ENCODE data around the gene PABPC4L.
"Not testable (repeated sequence)": the region's sequence is repeated elsewhere in the genome, so short reads cannot be mapped to it uniquely, and the experiment has no call there.

The PABPC4L gene

DNA sequence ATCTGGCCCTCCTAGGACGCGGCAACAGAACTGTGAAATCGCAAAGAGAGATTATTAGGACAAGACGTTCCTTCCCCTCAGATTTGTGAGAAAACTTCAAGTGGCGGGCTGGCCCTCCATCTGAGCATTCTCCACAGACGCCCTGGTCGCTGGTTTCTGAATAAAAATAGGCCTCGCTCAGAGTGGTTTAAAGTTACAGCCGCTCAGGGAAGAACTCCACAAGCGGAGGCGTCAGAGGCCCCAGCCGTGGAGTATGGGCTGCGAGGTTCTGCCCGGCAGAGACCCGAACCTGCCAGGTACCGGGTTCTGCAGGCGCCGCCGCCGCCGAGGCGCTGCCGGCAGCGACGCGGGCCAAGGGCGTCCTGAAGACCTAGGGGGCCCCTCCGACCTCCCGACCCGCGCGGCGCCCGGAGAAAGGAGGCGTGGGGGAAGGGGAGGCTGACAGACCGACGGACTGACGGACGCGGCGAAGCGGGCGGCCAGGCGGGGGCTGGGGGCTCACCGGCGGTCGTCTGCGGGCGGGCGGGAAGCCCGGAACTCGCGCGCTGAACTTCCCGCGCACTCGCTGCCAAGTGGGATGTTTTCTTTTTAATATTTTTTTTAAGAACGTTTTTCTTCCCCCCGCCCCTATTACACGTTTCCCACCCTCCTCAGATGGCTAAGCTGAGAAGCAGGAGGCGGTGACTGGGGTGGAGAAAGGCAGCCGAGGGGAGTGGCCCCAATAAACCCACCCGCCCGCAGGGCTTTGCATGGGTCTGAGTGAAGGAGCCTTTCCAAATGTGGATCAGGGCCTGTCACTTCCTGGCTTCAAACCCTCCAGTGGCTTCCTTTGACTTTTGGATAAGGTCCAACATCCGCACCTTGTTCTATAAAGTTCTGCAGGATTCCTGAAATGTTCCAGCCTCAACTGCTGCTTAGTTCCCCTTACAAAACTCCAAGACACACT, at the start of gene PABPC4L:
Gene PABPC4L, minus strand, starts transcription at position 574 of the 946 bp plus-strand sequence. CDS start 770 bp downstream, outside the sequence.
- DNase-seq (ENCODE audit: low read depth), result peak; percentile 71

DNA sequence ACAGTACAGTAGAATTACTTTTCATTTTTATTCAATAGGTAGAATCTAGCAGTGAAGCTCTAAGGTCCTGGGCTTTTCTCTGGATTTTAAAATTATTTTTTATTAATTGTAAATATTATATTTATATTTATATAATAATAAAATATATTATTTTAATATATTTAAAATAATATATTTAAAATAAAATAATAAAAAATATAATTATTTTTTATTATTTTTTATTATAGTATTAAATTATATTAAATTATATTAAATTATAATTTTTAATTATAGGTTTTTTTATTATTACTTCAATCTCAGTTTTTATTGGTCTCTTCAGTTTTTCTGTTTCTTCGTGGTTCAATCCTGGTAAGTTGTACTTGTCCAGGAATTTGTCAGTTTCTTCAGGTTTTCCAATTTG, 49.7 kb upstream of the PABPC4L start:
- no peak for DNase-seq (ENCODE audit: low read depth)

DNA sequence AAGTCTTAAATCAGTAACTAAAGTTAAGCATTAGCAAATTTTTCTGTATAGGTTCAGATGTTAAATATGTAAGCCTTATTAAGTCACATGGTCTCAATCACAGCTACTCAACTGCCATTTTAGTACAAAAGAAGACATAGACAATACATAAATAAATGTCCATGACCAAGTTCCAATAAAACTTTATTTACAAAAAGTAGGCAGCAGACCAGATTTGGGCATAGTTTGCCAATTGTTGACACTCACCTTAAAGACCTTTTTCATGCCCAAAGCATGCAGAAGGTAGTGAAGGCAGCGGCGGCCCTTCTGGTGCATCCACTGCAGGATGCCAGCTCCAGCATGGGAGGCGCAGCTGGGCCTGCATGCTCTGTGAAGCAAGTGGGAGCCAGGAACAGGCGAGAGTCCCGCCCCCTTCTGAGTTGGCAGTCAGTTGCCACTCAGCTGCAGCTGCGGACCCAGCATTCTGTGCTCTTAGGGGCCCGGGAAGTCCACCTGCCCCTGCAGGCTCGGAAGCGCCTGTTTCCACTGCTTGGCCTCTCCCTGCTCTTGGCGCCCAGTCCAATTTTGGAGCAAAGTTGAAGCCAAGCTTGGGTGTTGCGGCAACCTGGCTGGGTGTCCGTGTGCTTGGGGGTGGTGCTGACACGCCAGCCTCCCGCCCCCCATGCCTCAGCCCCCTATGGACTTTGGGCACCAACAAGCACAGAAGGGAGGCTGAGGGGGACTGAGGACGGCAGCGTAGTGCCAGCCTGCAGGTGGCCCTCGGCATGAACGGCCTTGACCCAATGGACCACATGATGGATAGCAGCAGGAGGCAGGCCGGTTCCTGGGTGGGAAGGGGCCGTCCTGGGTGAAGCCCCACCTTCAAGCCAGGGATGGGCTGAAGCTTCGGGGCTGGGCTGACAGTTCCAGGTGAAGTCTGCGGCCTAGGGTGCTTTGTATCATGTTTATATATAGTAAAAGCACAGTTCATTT, 42.4 kb upstream of the PABPC4L start:
- DNase-seq (ENCODE audit: low read depth), result no peak

DNA sequence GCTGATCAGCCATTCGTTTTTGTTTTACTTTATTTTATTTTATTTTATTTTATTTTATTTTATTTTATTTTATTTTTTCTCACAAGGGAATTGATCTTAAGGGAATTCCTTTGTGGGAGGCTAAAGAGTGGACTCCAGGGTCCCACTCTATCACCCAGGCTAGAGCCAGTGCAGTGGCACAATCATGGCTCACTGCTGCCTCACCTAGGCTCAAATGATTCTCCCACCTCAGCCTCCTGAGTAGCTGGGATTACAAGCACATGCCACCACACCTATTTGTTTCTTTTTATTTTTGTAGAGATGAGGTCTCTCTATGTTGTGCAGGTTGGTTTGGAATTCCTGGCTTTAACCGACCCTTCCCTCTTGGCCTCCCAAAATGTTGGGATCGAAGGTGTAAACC, 17.5 kb upstream of the PABPC4L start:
- no peak for DNase-seq (ENCODE audit: low read depth)

DNA sequence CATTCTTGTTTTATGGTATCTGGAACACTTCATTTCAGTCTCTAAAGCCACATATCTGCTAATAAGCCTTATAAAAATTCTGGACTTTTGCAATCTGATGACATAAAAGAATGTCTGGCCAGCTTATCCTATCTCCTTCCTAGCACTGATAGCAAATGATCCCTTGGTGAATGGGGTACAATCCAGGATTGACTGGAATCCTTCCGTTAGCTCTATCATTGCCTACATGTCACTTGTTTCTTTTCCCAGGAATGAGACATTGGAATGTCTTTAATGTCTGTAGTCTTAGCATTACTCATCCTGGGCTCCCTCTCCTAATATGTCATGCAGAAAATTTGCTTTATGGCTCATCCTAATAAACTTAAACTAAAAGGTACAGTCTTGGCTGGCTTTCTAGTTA, 14.8 kb upstream of the PABPC4L start:
- DNase-seq (ENCODE audit: low read depth), result peak; percentile 80

DNA sequence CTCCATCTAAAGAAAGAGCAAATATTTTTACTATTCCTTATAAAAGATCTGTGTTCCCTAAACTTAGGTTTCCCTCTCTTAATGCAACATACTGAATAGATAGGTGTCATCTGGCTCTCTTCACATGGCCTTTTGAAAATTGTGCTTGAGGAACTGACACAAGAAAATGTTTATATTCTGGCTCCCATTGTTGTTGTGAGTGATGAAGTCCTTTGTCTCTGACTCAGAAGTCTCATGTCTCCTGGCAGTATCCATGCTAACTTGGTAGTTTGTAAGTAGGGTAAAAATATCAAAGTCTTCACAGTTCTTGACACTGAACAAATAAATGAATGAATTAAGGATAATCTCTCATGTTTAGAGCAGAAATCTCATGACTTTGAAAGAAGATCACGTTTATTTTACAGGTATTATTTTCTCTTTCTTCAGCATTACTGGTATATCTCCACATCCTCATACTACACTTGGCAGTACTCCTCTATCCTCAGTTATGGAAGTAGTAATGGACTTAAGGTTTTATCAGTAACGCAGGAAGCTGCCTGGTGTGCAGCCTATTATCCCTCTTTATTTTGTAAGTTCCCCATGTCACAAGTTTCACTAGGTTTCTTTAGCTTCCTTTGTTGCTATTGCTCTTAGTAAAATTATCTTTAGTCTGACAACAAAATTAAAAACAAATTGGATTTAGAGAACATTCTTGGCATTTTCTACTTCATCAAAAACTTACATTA, 14.2 kb upstream of the PABPC4L start:
- peak; percentile 33 for DNase-seq (ENCODE audit: low read depth)

DNA sequence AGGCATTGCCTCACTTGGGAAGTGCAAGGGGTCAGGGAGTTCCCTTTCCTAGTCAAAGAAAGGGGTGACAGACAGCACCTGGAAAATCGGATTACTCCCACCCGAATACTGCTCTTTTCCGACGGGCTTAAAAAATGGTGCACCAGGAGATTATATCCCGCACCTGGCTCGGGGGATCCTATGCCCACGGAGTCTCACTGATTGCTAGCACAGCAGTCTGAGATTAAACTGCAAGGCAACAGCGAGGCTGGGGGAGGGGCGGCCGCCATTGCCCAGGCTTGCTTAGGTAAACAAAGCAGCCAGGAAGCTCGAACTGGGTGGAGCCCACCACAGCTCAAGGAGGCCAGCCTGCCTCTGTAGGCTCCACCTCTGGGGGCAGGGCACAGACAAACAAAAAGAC, 6.4 kb upstream of the PABPC4L start:
- DNase-seq (ENCODE audit: low read depth), result not testable (repeated sequence)

DNA sequence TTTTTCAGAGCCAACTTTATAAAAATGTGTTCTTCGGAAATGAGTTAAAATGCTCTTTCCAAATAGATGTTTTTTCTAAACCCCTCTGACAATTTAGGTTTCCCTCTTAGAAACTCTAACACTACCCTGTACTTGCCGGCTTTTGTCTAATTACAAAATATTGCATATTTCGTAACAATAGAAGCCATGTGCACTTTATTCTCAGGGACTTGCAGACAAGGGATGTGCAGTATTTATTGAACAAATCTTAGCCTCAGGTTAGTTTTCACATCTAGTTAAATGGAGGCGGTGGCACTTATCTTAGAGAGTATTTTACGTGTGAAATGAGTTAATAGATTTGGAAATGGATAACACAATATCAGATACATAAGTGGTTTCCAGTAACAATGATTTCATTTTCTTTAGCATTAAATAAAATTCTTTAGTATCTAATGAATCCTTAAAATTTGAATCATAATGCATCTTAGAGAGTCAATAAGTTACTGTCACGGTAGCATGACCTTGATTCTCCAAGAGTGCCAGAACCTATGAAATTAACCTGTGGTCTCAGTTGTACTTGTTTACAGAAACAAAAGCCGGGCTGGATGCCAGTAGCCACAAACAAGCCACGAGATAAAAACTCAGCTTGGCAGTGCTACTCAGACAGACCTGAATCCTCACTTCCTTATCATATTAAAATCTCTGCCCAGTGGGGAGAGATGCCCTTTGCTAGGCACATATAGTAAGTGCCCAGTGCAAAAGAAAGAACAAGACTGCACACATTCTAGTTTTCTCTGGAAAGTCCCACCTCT, 772 bp upstream of the PABPC4L start:
- peak; percentile 87 for DNase-seq (ENCODE audit: low read depth)

DNA sequence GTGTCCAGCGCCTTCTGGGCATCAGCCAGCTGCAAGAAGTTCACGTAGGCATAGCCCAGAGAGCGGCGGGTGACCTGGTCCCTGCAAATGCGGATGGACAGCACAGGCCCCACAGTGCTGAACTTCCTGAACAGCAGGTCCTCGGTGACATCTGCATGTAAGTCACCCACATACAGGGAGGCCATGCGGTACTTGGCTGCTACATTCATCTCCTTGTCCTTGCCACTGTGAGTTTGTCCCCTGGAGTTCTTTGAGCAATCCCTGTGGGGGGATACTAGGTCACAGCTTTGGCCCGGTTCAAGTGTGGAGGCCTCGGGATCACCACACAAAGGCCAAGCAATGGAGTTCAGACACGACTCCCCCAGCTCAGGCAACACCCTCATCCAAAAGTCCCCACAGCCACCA, 776 bp downstream of the PABPC4L start:
- DNase-seq (ENCODE audit: low read depth), result peak; percentile 6

DNA sequence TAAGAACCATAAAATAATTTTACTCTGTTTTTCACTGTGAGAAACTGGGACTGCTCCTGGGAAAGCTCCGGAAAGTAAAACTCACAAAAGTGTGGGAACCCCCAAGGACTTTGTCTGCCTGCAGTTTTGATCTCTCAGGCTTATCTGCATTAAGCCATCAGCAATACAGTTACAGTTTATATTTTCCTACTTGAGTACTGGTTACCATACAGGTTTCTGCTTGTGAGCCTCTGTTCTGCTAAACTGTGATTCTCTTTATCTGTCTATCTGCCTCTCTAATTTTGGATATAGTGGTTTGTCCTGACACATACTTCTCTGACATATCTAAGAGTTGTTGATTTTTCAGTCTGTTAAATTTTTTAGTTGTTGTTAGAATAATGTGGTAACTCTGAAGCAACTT, 11.6 kb downstream of the PABPC4L start:
- DNase-seq (ENCODE audit: low read depth), result no peak

DNA sequence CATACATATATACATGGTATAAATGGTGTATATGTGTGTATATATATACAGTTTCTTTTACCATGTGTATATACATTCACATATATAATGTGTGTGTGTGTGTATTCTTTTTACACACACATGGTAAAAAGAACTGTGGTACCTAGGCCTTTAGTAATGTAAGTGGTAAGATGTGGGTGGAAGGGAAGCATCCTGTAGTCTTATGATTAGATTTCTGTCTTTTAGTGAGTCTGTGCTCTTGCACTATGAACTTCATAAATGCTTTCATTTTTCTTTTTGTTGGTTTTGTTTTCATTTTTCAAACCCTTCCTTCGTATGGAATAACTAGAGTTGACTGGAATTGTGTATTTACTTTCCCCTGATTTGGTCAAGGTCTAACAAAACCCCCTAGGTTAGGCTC, 12.1 kb downstream of the PABPC4L start:
- DNase-seq (ENCODE audit: low read depth), result no peak

DNA sequence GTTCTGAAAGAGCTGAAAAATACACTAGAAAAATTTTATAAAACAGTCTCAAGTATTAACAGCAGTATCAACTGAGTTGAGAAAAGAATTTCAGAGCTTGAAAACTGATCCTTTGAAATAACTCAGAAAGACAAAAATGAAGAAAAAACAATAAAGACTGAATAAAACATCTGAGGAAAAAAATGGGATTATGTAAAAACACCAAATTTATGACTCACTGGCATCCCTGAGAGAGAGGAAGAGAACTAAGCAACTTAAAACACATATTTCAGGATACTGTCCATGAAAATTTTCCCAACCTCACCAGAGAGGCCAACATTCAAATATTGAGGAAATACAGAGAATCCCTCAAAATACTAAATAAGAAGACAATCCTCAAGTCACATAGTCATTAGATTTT, 22.9 kb downstream of the PABPC4L start:
- peak; percentile 18 for DNase-seq (ENCODE audit: low read depth)

DNA sequence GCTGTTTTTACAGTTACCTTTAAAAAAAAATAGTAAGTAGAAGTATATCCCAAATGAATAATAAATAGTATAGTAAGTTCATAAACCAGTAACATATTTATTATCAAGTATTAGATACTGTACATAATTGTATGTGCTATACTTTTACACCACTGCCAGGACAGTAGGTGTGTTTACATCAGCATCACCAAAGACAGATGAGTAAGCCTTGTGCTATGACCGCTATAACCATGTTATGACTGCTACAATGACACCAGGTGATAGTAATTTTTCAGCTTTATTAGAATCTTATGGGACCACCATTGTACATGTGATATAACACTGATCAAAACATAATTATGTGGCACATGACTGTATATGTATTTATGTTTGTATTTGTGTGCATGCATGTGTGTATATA, 27.3 kb downstream of the PABPC4L start:
- no peak for DNase-seq (ENCODE audit: low read depth)

DNA sequence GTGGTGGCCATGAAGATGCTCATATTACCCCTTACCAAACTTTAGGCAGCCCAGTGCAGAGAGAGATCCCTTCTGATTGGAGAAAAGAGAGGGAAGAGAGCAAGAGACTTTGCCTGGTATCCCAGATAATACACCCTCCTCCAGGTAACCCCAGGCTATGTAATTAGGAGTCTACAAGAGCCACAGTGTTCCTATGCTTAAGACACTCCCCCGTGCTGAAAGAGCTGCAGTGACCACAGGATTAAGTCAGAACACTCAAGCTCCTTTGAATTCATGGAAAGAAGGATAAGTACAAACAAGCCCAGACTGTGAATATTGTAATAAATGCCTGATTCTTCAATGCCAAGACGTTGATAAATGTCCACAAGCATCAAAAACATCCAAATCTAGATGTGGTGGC, 41.4 kb downstream of the PABPC4L start:
- peak; percentile 5 for DNase-seq (ENCODE audit: low read depth)

DNA sequence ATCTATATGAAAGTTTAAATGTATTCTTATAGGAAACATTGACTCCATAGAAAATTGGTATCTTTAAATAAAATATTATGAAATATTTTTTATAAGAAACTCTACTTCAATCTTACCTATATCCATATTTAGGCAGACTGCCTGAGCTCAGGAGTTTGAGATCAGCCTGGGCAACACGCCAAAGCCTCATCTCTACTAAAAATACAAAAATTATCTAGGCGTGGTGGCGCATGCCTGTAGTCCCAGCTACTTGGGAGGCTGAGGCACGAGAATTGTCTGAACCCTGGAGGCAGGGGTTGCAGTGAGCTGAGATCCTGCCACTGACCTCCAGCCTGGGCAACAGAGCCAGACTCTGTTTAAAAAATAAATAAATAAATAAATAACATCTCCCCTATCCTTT, 47.5 kb downstream of the PABPC4L start:
- no peak for DNase-seq (ENCODE audit: low read depth)

DNA sequence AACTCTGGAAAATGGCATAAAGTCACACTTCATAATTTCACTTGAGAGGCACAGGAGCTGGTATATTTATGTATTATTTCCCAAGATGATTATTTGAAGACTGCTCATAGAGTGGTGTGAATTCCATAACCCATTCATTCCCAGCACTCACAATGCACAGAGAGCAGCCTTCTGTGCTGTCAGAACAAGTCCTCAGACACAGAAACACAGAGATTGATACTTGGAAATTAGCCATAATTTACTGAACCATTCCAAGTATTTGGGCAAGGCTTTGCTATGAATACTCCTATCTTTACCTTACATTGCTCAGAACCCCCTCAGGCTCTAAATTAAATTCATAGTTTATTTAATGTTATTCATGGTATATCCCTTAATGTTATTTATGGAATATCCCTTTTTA, 53.6 kb downstream of the PABPC4L start:
- no peak for DNase-seq (ENCODE audit: low read depth)
